ENCODE measurements around the gene TXLNB.

The TXLNB gene

GRCh38 chr6:139324301-139324555, 32.4 kb upstream of the TXLNB start:
- no peaks in the 10 kb centered on the region for H3K27me3 ChIP-seq (ENCODE audit: control insufficient read depth, insufficient read depth, low read length)
- no peaks in the 10 kb centered on the region for H3K4me1 ChIP-seq
- H3K4me3 ChIP-seq (ENCODE audit: low read depth, low read length) = no peak overlapping the region
- no peak overlapping the region for H3K27ac ChIP-seq
- no peak overlapping the region for H3K4me2 ChIP-seq (ENCODE audit: low read length)
- no peak overlapping the region for H2AFZ ChIP-seq
- no peak for TF ChIP-seq CTCF (IDR thresholded peaks at IDR 0.05)
- H3K9ac ChIP-seq = no peak overlapping the region
- H3K79me2 ChIP-seq = no peaks in the 10 kb centered on the region
- H3K36me3 ChIP-seq (ENCODE audit: control insufficient read depth, insufficient read depth, low read length) = no peaks in the 10 kb centered on the region
- H3K9me3 ChIP-seq (ENCODE audit: control insufficient read depth, low read length) = no peaks in the 10 kb centered on the region

- no peaks in the 10 kb centered on the region for H3K27me3 ChIP-seq (ENCODE audit: control insufficient read depth, insufficient read depth, low read length)
- H3K4me1 ChIP-seq = no peaks in the 10 kb centered on the region
- H3K9ac ChIP-seq = no peak overlapping the region
- no peaks in the 10 kb centered on the region for H3K36me3 ChIP-seq (ENCODE audit: control insufficient read depth, insufficient read depth, low read length)
- H3K9me3 ChIP-seq (ENCODE audit: control insufficient read depth, low read length) = no peaks in the 10 kb centered on the region
- TF ChIP-seq CTCF (IDR thresholded peaks at IDR 0.05) = no peak
- peak overlapping the region; percentile 9 for H2AFZ ChIP-seq
- H3K4me3 ChIP-seq (ENCODE audit: low read depth, low read length) = peak overlapping the region; percentile 62
- peak overlapping the region; percentile 84 for H3K4me2 ChIP-seq (ENCODE audit: low read length)
- H3K27ac ChIP-seq = no peak overlapping the region
- H3K79me2 ChIP-seq = no peaks in the 10 kb centered on the region
These were observed 31.9 kb upstream of the TXLNB start for GRCh38 chr6:139323511-139324300.

DNA sequence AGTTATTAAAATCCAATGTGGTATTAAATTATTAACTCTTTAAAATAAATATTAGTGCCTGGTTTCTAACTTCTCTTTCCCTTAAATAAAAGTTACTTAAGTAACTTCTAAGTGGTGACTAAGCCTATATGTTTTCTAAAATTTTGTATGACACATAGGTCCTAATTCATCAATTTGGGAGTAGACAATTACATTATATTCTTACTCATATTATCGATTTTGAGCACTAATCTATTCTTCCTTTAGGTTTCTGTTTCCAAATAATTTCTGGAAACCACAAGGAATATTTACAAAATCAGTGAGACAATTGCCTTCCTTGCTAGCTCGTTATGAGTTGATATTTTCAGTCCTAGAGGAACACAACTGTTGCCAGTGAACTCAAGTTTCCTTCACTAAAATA, 28.3 kb upstream of the TXLNB start:
- H3K79me2 ChIP-seq = no peaks in the 10 kb centered on the region
- no peak overlapping the region for H2AFZ ChIP-seq
- no peaks in the 10 kb centered on the region for H3K9me3 ChIP-seq (ENCODE audit: control insufficient read depth, low read length)
- no peaks in the 10 kb centered on the region for H3K4me1 ChIP-seq
- no peaks in the 10 kb centered on the region for H3K27me3 ChIP-seq (ENCODE audit: control insufficient read depth, insufficient read depth, low read length)
- H3K4me2 ChIP-seq (ENCODE audit: low read length) = no peak overlapping the region
- H3K36me3 ChIP-seq (ENCODE audit: control insufficient read depth, insufficient read depth, low read length) = no peaks in the 10 kb centered on the region
- TF ChIP-seq CTCF (IDR thresholded peaks at IDR 0.05) = no peak
- H3K27ac ChIP-seq = no peak overlapping the region
- no peak overlapping the region for H3K9ac ChIP-seq
- H3K4me3 ChIP-seq (ENCODE audit: low read depth, low read length) = no peak overlapping the region

DNA sequence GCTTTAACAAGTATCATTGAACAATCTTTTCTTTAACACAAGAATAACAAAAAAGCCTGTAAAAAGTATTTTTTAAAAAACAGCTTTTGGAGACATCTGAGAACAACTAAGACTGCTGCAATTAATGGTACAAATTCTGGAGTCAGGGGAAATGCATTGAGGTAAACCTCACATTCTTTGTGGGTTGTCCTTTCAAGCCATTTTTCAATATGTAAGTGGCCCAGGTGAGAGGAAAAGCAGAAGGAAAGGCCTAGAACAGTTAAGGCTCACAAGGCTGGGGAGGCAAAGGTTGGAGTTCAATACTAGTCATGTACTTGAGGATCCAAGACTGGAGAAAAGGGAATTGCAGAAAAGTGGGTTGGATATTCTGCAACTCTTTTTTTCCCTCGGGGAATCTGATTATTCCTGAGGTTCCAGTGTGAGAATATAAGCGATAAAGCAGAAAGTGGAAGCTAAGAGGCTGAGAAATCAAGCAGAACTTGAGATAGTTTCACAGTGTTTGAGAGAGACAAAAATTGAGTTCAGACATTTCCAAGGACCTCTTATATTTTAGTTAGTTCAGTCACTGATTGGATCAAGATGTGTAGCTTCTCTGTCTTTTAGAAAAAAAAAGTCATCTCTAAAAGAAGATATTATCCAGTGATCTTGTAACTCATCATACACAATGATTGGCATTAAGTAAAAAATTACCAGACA, 25.0 kb upstream of the TXLNB start:
- no peak overlapping the region for H3K27ac ChIP-seq
- H3K4me1 ChIP-seq = peaks cover 13% of the 10 kb centered on the region
- no peaks in the 10 kb centered on the region for H3K9me3 ChIP-seq (ENCODE audit: control insufficient read depth, low read length)
- H3K9ac ChIP-seq = no peak overlapping the region
- no peak overlapping the region for H2AFZ ChIP-seq
- no peaks in the 10 kb centered on the region for H3K79me2 ChIP-seq
- H3K27me3 ChIP-seq (ENCODE audit: control insufficient read depth, insufficient read depth, low read length) = no peaks in the 10 kb centered on the region
- H3K4me3 ChIP-seq (ENCODE audit: low read depth, low read length) = no peak overlapping the region
- TF ChIP-seq CTCF (IDR thresholded peaks at IDR 0.05) = no peak
- H3K36me3 ChIP-seq (ENCODE audit: control insufficient read depth, insufficient read depth, low read length) = no peaks in the 10 kb centered on the region
- H3K4me2 ChIP-seq (ENCODE audit: low read length) = no peak overlapping the region
